Neural crest cell (in vitro differentiated cells): ENCODE results near the gene PRDM16. TPM values are rescaled to one million over a fixed set of nuclear protein-coding genes. Genes with fewer than 3 reads are reported as not detected.

Experiments
- DNase-seq: peaks from one replicate; pipeline ENCODE4 v3.0.0; 2021; ENCODE audit warnings: low read depth, mixed read lengths, low spot score
- H3K27ac Mint-ChIP-seq: one replicate; pipeline ENCODE4 v1.8.0; 2021; ENCODE audit warnings: mild to moderate bottlenecking, mixed read lengths; ENCODE audit not compliant: unreplicated experiment
- H3K27me3 Mint-ChIP-seq: 2 replicates; pipeline ENCODE4 v1.8.0; 2021; ENCODE audit warnings: low read depth, mild to moderate bottlenecking, mixed read lengths
- H3K36me3 Mint-ChIP-seq: 2 replicates; pipeline ENCODE4 v1.8.0; 2021; ENCODE audit warnings: low read depth, mild to moderate bottlenecking, mixed read lengths
- H3K4me1 Mint-ChIP-seq: 2 replicates; pipeline ENCODE4 v1.8.0; 2021; ENCODE audit warnings: mixed read lengths
- H3K4me3 Mint-ChIP-seq: one replicate; pipeline ENCODE4 v1.8.0; 2021; ENCODE audit warnings: mild to moderate bottlenecking, mixed read lengths
- H3K9me3 Mint-ChIP-seq: 2 replicates; pipeline ENCODE4 v1.8.0; 2021; ENCODE audit warnings: mixed read lengths
- total RNA-seq: library from RNA; stranded (reverse); gene quantifications from 2 replicates; pipeline ENCODE4 v1.2.1, GENCODE V29; 2021
- TF ChIP-seq, protein P1 (sequence below): fragments of 200-600 bp; sonication (generic); conservative IDR thresholded peaks from 2 replicates; pipeline ENCODE4 v1.5.0; 2021; ENCODE audit warnings: antibody characterized with exemption, mild to moderate bottlenecking

Gene PRDM16
- total RNA-seq, 1 donor from 2014 or later = 11.7 TPM

GRCh38 chr1:3078871-3079270 lies 9.9 kb downstream of the PRDM16 start:
- TF ChIP-seq, protein P1, sequence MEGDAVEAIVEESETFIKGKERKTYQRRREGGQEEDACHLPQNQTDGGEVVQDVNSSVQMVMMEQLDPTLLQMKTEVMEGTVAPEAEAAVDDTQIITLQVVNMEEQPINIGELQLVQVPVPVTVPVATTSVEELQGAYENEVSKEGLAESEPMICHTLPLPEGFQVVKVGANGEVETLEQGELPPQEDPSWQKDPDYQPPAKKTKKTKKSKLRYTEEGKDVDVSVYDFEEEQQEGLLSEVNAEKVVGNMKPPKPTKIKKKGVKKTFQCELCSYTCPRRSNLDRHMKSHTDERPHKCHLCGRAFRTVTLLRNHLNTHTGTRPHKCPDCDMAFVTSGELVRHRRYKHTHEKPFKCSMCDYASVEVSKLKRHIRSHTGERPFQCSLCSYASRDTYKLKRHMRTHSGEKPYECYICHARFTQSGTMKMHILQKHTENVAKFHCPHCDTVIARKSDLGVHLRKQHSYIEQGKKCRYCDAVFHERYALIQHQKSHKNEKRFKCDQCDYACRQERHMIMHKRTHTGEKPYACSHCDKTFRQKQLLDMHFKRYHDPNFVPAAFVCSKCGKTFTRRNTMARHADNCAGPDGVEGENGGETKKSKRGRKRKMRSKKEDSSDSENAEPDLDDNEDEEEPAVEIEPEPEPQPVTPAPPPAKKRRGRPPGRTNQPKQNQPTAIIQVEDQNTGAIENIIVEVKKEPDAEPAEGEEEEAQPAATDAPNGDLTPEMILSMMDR = no peak
- Mint-ChIP-seq H3K27me3 (peaks cover 36% of the 10 kb centered on the region), H3K27ac (no peak overlapping the region), H3K36me3 (no peaks in the 10 kb centered on the region), H3K4me1 (peaks cover 37% of the 10 kb centered on the region), H3K9me3 (no peaks in the 10 kb centered on the region), H3K4me3 (no peak overlapping the region)
- no peak for DNase-seq

DNA sequence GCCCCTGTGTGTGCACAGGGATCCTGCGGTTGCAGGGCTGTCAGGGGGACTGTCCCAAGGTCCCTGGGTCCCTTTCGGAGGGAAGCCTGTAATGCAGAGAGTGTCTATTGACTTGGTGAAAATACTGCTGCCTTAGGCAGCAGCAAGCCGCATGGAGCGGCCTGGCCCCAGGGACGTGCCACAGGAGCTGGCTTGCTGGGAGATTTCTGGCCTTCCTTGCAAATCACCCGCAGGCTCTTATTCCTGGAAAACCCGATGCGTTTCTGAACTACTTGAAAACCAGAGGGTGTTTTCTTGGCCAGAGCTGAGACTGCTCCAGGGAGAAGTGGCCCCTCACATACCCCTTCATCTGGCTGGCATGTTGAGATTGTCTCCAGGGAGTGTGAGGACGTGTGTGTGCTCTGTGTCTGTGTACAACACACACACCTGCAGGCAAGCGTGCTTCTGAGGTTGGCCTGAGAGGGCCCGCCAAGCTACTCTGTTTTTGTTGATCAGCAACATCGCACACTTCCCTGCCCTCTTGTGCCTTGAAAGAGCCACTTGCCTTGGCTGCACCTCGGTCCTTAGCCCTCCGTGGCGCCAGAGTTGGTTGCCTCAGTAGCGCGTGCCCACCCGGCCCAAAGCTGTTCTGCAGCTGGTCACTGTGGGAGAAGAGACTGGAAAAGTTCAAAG lies 10.5 kb downstream of the PRDM16 start:
- Mint-ChIP-seq H3K27ac (no peak overlapping the region), H3K4me3 (no peak overlapping the region), H3K36me3 (no peaks in the 10 kb centered on the region), H3K9me3 (no peaks in the 10 kb centered on the region), H3K4me1 (peaks cover 33% of the 10 kb centered on the region), H3K27me3 (peaks cover 30% of the 10 kb centered on the region)
- no peak for DNase-seq
- TF ChIP-seq, protein P1 = no peak

DNA sequence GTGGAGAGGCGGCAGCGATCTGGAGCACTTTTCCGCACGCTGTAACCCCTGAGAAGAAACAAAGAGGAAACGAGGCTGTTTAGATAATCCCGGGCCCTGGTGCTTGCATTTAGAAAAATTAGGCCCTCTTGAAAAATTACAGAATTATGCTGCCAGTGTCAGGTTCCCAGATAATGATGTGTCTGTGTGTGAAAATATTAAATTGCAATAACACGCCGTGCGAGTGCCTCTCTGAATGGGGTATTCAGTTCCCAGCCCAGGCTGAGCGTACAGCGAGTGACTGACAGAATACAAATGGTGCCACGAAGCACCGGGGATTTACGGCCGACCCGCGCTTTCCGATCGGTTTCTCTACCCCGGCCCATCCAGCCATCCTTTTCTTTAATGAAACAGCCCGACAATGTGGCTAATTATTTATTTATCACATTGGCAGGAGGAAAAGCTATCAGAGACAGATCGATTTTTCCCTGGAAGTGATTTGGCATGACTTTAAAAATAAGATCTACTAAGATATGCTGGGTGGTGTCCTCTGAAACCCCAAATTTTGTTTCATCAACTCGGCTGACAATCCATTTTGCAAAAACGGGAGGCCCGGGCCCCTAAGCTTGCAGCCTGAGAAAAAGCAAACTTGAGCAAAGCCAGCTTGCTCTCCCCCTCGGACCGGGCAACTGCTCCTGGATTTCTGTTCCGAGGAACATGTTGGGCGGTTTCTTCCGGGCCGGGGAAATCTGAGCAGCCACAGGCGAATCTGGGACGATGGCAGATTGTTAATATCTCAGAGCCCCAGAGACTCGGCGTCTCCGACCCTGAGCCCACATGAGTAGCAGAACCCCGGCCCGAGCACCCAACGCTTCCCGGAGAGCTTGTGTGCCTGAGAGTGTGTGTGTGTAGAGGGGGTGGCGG lies 11.3 kb downstream of the PRDM16 start:
- Mint-ChIP-seq H3K4me3 (no peak overlapping the region), H3K27me3 (peaks cover 22% of the 10 kb centered on the region)
- TF ChIP-seq, protein P1 = no peak

GRCh38 chr1:3081171-3081683 lies 12.2 kb downstream of the PRDM16 start:
- Mint-ChIP-seq H3K36me3 (no peaks in the 10 kb centered on the region), H3K4me1 (peaks cover 33% of the 10 kb centered on the region), H3K9me3 (no peaks in the 10 kb centered on the region), H3K4me3 (no peak overlapping the region), H3K27ac (no peak overlapping the region), H3K27me3 (peaks cover 17% of the 10 kb centered on the region)
- no peak for DNase-seq
- TF ChIP-seq, protein P1 = no peak

More for the DNA sequence above, 11.3 kb downstream of the PRDM16 start:
- Mint-ChIP-seq H3K27ac (no peak overlapping the region), H3K9me3 (no peaks in the 10 kb centered on the region), H3K4me1 (peaks cover 33% of the 10 kb centered on the region), H3K36me3 (no peaks in the 10 kb centered on the region)
- DNase-seq = no peak

DNA sequence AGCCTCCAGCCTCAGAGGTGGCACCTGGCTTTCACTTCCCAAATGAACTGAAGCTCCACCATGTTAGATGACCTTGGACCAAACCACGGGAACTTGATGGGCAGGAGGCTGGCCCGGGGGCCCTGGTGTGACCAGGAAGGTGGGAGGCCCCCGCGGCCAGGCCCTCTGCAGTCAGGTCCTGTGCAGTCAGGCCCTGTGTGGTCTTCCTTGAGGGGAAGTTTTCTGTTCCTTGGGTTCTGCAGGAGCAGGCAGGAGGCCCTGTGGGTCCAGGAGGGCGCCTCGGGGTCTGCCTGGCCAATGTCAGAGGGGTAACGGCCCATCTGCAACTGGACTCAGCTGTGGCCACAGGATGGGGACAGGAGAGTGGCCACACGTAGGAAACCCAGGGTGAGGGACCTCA lies 13.0 kb downstream of the PRDM16 start:
- DNase-seq = no peak
- Mint-ChIP-seq H3K27ac (no peak overlapping the region), H3K27me3 (peaks cover 12% of the 10 kb centered on the region), H3K4me3 (no peak overlapping the region), H3K9me3 (no peaks in the 10 kb centered on the region), H3K36me3 (no peaks in the 10 kb centered on the region), H3K4me1 (peaks cover 33% of the 10 kb centered on the region)
- TF ChIP-seq, protein P1 = no peak
